ENCODE data around the gene GTF2A1. TPM values are rescaled to one million over a fixed set of nuclear protein-coding genes. Genes with fewer than 3 reads are reported as not detected.

The GTF2A1 gene
- total RNA-seq, 1 experiment from 2014 or later: 34.4 TPM

- intact Hi-C loops (cut with micrococcal nuclease; ENCODE audit: unreplicated experiment) (no loop called here), in situ Hi-C loops (cut with HindIII; ENCODE audit: low pct_unique_long_range_greater_than_20kb, low sequenced_read_pairs) (no loop called here)
- DNase-seq (ENCODE audit: low read depth, low spot score): no peak
- no peak for TF ChIP-seq POLR2AphosphoS5 (IDR thresholded peaks at IDR 0.05; ENCODE audit: low read depth, low read length)
- TF ChIP-seq, protein P1, sequence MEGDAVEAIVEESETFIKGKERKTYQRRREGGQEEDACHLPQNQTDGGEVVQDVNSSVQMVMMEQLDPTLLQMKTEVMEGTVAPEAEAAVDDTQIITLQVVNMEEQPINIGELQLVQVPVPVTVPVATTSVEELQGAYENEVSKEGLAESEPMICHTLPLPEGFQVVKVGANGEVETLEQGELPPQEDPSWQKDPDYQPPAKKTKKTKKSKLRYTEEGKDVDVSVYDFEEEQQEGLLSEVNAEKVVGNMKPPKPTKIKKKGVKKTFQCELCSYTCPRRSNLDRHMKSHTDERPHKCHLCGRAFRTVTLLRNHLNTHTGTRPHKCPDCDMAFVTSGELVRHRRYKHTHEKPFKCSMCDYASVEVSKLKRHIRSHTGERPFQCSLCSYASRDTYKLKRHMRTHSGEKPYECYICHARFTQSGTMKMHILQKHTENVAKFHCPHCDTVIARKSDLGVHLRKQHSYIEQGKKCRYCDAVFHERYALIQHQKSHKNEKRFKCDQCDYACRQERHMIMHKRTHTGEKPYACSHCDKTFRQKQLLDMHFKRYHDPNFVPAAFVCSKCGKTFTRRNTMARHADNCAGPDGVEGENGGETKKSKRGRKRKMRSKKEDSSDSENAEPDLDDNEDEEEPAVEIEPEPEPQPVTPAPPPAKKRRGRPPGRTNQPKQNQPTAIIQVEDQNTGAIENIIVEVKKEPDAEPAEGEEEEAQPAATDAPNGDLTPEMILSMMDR (IDR thresholded peaks at IDR 0.05): no peak
- TF ChIP-seq SIN3A (IDR thresholded peaks at IDR 0.05; ENCODE audit: borderline replicate concordance, insufficient read depth, low read depth, low read length): no peak
- TF ChIP-seq, protein P2, sequence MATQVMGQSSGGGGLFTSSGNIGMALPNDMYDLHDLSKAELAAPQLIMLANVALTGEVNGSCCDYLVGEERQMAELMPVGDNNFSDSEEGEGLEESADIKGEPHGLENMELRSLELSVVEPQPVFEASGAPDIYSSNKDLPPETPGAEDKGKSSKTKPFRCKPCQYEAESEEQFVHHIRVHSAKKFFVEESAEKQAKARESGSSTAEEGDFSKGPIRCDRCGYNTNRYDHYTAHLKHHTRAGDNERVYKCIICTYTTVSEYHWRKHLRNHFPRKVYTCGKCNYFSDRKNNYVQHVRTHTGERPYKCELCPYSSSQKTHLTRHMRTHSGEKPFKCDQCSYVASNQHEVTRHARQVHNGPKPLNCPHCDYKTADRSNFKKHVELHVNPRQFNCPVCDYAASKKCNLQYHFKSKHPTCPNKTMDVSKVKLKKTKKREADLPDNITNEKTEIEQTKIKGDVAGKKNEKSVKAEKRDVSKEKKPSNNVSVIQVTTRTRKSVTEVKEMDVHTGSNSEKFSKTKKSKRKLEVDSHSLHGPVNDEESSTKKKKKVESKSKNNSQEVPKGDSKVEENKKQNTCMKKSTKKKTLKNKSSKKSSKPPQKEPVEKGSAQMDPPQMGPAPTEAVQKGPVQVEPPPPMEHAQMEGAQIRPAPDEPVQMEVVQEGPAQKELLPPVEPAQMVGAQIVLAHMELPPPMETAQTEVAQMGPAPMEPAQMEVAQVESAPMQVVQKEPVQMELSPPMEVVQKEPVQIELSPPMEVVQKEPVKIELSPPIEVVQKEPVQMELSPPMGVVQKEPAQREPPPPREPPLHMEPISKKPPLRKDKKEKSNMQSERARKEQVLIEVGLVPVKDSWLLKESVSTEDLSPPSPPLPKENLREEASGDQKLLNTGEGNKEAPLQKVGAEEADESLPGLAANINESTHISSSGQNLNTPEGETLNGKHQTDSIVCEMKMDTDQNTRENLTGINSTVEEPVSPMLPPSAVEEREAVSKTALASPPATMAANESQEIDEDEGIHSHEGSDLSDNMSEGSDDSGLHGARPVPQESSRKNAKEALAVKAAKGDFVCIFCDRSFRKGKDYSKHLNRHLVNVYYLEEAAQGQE (IDR thresholded peaks at IDR 0.05; ENCODE audit: insufficient read depth in 1 of 2, low read depth in 2 of 2, low read length in 1 of 2): no peak
- TF ChIP-seq TCF7L2 (IDR thresholded peaks at IDR 0.05; ENCODE audit: low read depth, low read length): no peak
- POLR2A ChIA-PET: no interaction called here
- no TSS peak for BruUV-seq (replicated peaks)
- no peak overlapping the region for H3K27ac ChIP-seq (ENCODE audit: low read length)
- ATAC-seq: no peak
- no peak overlapping the region for H3K4me3 ChIP-seq (ENCODE audit: low read depth in 2 of 2, low read length in 2 of 2)
- H3K27me3 ChIP-seq (ENCODE audit: control insufficient read depth, insufficient read depth, low read length): no peaks in the 10 kb centered on the region
- no peaks in the 10 kb centered on the region for H3K4me1 ChIP-seq (ENCODE audit: control insufficient read depth, insufficient read depth, low read length)
- H3K9me3 ChIP-seq (ENCODE audit: control insufficient read depth, insufficient read depth, low read depth, low read length): no peaks in the 10 kb centered on the region
- CTCF ChIA-PET: no interaction called here
- H3K36me3 ChIP-seq (ENCODE audit: control insufficient read depth, insufficient read depth, low read length): peaks cover 9% of the 10 kb centered on the region; the same call in 1 of the 2 replicates
Observed at GRCh38 chr14:81187832-81188522, 32.8 kb downstream of the GTF2A1 start.

GRCh38 chr14:81179631-81180030 lies 41.1 kb downstream of the GTF2A1 start:
- CTCF ChIA-PET: no interaction called here
- no TSS peak for BruUV-seq (replicated peaks)

More at GRCh38 chr14:81179631-81180030, 41.1 kb downstream of the GTF2A1 start:
- DNase-seq (ENCODE audit: low read depth, low spot score): no peak
- Histone ChIP-seq H3K27me3 (ENCODE audit: control insufficient read depth, insufficient read depth, low read length) (no peaks in the 10 kb centered on the region), H3K4me1 (ENCODE audit: control insufficient read depth, insufficient read depth, low read length) (no peaks in the 10 kb centered on the region; the same call in 1 of the 2 replicates), H3K4me3 (ENCODE audit: low read depth in 2 of 2, low read length in 2 of 2) (no peak overlapping the region), H3K27ac (ENCODE audit: low read length) (no peak overlapping the region), H3K9me3 (ENCODE audit: control insufficient read depth, insufficient read depth, low read depth, low read length) (no peaks in the 10 kb centered on the region), H3K36me3 (ENCODE audit: control insufficient read depth, insufficient read depth, low read length) (peaks cover 3% of the 10 kb centered on the region; the same call in 1 of the 2 replicates)
- in situ Hi-C loops (cut with HindIII; ENCODE audit: low pct_unique_long_range_greater_than_20kb, low sequenced_read_pairs) (no loop called here), intact Hi-C loops (cut with micrococcal nuclease; ENCODE audit: unreplicated experiment) (loop anchor here (10.0 kb wide), 1 partner anchor 225 kb away; the partner anchor contains the start of gene TSHR)
- no peak for ATAC-seq
- POLR2A ChIA-PET: no interaction called here
- TF ChIP-seq, protein P1 (IDR thresholded peaks at IDR 0.05): no peak
- TF ChIP-seq SIN3A (IDR thresholded peaks at IDR 0.05; ENCODE audit: borderline replicate concordance, insufficient read depth, low read depth, low read length): no peak
- TF ChIP-seq, protein P2 (IDR thresholded peaks at IDR 0.05; ENCODE audit: insufficient read depth in 1 of 2, low read depth in 2 of 2, low read length in 1 of 2): no peak
- no peak for TF ChIP-seq POLR2AphosphoS5 (IDR thresholded peaks at IDR 0.05; ENCODE audit: low read depth, low read length)
- TF ChIP-seq TCF7L2 (IDR thresholded peaks at IDR 0.05; ENCODE audit: low read depth, low read length): no peak

All from Panc1 (cell line).